HepG2 (cell line): ENCODE results near the gene WDR87. TPM values are rescaled to one million over a fixed set of nuclear protein-coding genes. Genes with fewer than 3 reads are reported as not detected.

Experiments
- HOXA7 ChIP-seq: sonication (generic); formaldehyde crosslinking; IDR thresholded peaks from 2 replicates; pipeline ENCODE4 v1.8.1; 2022; ENCODE audit warnings: mild to moderate bottlenecking, missing genetic modification reagents, moderate library complexity
- PHF21A ChIP-seq: sonication (generic); formaldehyde crosslinking; IDR thresholded peaks from 2 replicates; pipeline ENCODE4 v1.5.0; 2020; ENCODE audit warnings: mild to moderate bottlenecking, missing genetic modification reagents
- RFX5 ChIP-seq: IDR thresholded peaks from 2 replicates; pipeline ENCODE4 v1.6.1; 2011; ENCODE audit warnings: low read depth, low read length, improper control_type of control experiment
- SAP130 ChIP-seq: IDR thresholded peaks from 2 replicates; pipeline ENCODE4 v1.6.1; 2016; ENCODE audit warnings: low read depth
- YEATS4 ChIP-seq: sonication (generic); formaldehyde crosslinking; IDR thresholded peaks from 2 replicates; pipeline ENCODE4 v1.4.0; 2020; ENCODE audit warnings: missing genetic modification reagents, borderline replicate concordance
- ZFP36 ChIP-seq: fragments of 150-350 bp; IDR thresholded peaks from 2 replicates; pipeline ENCODE4 v1.6.1; 2018; ENCODE audit warnings: borderline replicate concordance, low read length, low read depth; ENCODE audit not compliant: partially characterized antibody
- ZNF260 ChIP-seq: sonication (generic); formaldehyde crosslinking; IDR thresholded peaks from 2 replicates; pipeline ENCODE4 v1.4.0; 2020; ENCODE audit warnings: missing genetic modification reagents, low read depth, mild to moderate bottlenecking, borderline replicate concordance
- ZNF337 ChIP-seq: sonication (generic); formaldehyde crosslinking; IDR thresholded peaks from 2 replicates; pipeline ENCODE4 v1.5.1; 2020; ENCODE audit warnings: missing genetic modification reagents, low read depth, mild to moderate bottlenecking, borderline replicate concordance
- ZNF343 ChIP-seq: sonication (generic); formaldehyde crosslinking; IDR thresholded peaks from 2 replicates; pipeline ENCODE4 v1.4.0; 2020; ENCODE audit warnings: mild to moderate bottlenecking, missing genetic modification reagents
- ZSCAN12 ChIP-seq: sonication (generic); formaldehyde crosslinking; IDR thresholded peaks from 2 replicates; pipeline ENCODE4 v1.9.0; 2021; ENCODE audit warnings: mild to moderate bottlenecking, missing genetic modification reagents
- ZZZ3 ChIP-seq: sonication (generic); formaldehyde crosslinking; IDR thresholded peaks from 2 replicates; pipeline ENCODE4 v1.4.0; 2020; ENCODE audit warnings: missing genetic modification reagents, mild to moderate bottlenecking, borderline replicate concordance
- polyA plus RNA-seq, 8 experiments: library from polyadenylated mRNA; depleted of rRNA in 3 of 8; stranded (reverse) in 7 of 8; unstranded in 1 of 8; fragments of >200 nt; fragmentation: Illumina TruSeq in 4 of 8; extraction: Trizol in 4 of 8; gene quantifications; 2 replicates each; pipeline versions ENCODE4 v1.2.1 to v1.2.3, GENCODE V29; 2011 to 2016; ENCODE audit warnings: low read depth in 4 of 8, missing spikeins in 1 of 8, mixed read lengths in 1 of 8; ENCODE audit not compliant: insufficient read depth in 1 of 8
- total RNA-seq, 5 experiments: library from RNA; depleted of rRNA; stranded (reverse); fragments of >200 nt; fragmentation: Illumina TruSeq; extraction: Trizol; gene quantifications; 2 replicates each; pipeline ENCODE4 v1.2.3, GENCODE V29; 2016; ENCODE audit warnings: low read depth in 1 of 5
- TF ChIP-seq, protein P1 (sequence below): sonication (generic); formaldehyde crosslinking; IDR thresholded peaks from 2 replicates; pipeline ENCODE4 v1.5.0; 2020; ENCODE audit warnings: mild to moderate bottlenecking, missing genetic modification reagents
- TF ChIP-seq, protein P2 (sequence below): sonication (generic); formaldehyde crosslinking; IDR thresholded peaks from 2 replicates; pipeline ENCODE4 v1.5.1; 2020; ENCODE audit warnings: missing genetic modification reagents, mild to moderate bottlenecking, borderline replicate concordance
- TF ChIP-seq, protein P3 (sequence below): sonication (generic); formaldehyde crosslinking; IDR thresholded peaks from 2 replicates; pipeline ENCODE4 v1.4.0; 2020; ENCODE audit warnings: mild to moderate bottlenecking, low read depth, missing genetic modification reagents
- TF ChIP-seq, protein P4 (sequence below): sonication (generic); formaldehyde crosslinking; IDR thresholded peaks from 2 replicates; pipeline ENCODE4 v1.8.0; 2022; ENCODE audit warnings: mild to moderate bottlenecking, missing genetic modification reagents, borderline replicate concordance
- TF ChIP-seq, protein P5 (sequence below): sonication (generic); formaldehyde crosslinking; IDR thresholded peaks from 2 replicates; pipeline ENCODE4 v1.9.0; 2021; ENCODE audit warnings: missing genetic modification reagents, borderline replicate concordance
- TF ChIP-seq, protein P6 (sequence below): sonication (generic); formaldehyde crosslinking; IDR thresholded peaks from 2 replicates; pipeline ENCODE4 v1.8.1; 2023; ENCODE audit warnings: mild to moderate bottlenecking, missing genetic modification reagents, borderline replicate concordance

WDR87 gene
- total and polyA plus RNA-seq, 2 of the 13 experiments (the other 11 are each of a cell fraction or from before 2014, with no cell fraction given) = not detected

DNA sequence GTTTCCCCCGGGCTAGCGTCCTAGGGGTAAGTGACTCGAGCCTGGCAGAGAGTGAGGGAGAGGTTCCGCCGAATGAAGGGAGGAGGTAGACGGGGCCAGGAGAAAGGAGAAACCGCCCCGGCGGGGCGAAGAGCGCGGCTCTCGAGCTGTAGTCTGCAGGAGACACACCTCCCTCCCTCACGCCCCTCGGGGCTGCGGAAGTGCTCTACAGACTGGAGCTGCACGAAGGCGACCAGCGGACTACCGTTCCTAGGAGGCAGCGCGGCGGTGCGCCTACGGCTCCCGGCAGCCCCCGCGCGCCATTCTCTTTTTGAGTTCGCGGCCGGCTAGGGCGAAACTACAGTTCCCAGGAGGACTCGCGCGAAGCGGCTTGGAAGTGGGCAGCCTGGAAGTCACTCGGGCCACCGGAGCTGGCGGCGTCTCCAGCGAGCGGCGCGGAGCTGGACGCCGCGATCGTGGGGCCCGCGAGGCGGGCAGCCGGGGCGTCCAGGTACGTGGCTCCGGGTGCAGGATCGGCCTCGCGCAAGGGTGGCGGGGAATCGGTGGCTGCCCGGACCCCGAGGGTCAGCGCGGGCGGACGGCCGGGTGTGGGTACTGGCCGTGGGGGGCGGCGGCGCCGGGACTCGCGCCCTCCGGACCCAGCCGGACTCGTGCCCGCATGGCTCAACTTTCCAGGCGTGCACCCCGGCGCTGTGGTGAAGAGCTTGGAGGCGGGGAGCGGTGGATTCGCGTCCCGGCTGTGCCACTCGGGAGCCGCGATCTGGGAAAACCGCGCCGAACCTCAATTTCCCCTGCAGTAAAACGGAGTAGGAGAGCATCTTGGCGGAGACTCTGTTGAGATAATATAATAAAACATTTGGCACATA, 708 bp upstream of the WDR87 start, which contains the start of gene SIPA1L3 (continued):
- TF ChIP-seq, protein P1, sequence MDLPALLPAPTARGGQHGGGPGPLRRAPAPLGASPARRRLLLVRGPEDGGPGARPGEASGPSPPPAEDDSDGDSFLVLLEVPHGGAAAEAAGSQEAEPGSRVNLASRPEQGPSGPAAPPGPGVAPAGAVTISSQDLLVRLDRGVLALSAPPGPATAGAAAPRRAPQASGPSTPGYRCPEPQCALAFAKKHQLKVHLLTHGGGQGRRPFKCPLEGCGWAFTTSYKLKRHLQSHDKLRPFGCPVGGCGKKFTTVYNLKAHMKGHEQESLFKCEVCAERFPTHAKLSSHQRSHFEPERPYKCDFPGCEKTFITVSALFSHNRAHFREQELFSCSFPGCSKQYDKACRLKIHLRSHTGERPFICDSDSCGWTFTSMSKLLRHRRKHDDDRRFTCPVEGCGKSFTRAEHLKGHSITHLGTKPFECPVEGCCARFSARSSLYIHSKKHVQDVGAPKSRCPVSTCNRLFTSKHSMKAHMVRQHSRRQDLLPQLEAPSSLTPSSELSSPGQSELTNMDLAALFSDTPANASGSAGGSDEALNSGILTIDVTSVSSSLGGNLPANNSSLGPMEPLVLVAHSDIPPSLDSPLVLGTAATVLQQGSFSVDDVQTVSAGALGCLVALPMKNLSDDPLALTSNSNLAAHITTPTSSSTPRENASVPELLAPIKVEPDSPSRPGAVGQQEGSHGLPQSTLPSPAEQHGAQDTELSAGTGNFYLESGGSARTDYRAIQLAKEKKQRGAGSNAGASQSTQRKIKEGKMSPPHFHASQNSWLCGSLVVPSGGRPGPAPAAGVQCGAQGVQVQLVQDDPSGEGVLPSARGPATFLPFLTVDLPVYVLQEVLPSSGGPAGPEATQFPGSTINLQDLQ (CRISPR knock-in tag) = no peak
- TF ChIP-seq, protein P2, sequence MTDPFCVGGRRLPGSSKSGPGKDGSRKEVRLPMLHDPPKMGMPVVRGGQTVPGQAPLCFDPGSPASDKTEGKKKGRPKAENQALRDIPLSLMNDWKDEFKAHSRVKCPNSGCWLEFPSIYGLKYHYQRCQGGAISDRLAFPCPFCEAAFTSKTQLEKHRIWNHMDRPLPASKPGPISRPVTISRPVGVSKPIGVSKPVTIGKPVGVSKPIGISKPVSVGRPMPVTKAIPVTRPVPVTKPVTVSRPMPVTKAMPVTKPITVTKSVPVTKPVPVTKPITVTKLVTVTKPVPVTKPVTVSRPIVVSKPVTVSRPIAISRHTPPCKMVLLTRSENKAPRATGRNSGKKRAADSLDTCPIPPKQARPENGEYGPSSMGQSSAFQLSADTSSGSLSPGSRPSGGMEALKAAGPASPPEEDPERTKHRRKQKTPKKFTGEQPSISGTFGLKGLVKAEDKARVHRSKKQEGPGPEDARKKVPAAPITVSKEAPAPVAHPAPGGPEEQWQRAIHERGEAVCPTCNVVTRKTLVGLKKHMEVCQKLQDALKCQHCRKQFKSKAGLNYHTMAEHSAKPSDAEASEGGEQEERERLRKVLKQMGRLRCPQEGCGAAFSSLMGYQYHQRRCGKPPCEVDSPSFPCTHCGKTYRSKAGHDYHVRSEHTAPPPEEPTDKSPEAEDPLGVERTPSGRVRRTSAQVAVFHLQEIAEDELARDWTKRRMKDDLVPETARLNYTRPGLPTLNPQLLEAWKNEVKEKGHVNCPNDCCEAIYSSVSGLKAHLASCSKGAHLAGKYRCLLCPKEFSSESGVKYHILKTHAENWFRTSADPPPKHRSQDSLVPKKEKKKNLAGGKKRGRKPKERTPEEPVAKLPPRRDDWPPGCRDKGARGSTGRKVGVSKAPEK = no peak
- TF ChIP-seq HOXA7 (CRISPR knock-in tag) (no peak), SAP130 (CRISPR knock-in tag) (peak; percentile 88), ZNF260 (CRISPR knock-in tag) (no peak), YEATS4 (CRISPR knock-in tag) (peak; percentile 65; the same call in 1 of the 2 replicates), RFX5 (no peak), ZZZ3 (CRISPR knock-in tag) (no peak), PHF21A (CRISPR knock-in tag) (peak; percentile 3; the same call in 1 of the 2 replicates), ZNF337 (CRISPR knock-in tag) (no peak; the same call in 1 of the 2 replicates), ZFP36 (no peak), ZNF343 (CRISPR knock-in tag) (no peak), ZSCAN12 (CRISPR knock-in tag) (peak; percentile 2; the same call in 1 of the 2 replicates)
- TF ChIP-seq, protein P3, sequence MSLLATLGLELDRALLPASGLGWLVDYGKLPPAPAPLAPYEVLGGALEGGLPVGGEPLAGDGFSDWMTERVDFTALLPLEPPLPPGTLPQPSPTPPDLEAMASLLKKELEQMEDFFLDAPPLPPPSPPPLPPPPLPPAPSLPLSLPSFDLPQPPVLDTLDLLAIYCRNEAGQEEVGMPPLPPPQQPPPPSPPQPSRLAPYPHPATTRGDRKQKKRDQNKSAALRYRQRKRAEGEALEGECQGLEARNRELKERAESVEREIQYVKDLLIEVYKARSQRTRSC = no peak
- TF ChIP-seq, protein P4, sequence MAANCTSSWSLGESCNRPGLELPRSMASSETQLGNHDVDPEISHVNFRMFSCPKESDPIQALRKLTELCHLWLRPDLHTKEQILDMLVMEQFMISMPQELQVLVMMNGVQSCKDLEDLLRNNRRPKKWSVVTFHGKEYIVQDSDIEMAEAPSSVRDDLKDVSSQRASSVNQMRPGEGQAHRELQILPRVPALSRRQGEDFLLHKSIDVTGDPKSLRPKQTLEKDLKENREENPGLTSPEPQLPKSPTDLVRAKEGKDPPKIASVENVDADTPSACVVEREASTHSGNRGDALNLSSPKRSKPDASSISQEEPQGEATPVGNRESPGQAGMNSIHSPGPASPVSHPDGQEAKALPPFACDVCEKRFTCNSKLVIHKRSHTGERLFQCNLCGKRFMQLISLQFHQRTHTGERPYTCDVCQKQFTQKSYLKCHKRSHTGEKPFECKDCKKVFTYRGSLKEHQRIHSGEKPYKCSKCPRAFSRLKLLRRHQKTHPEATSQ (CRISPR knock-in tag) = no peak
- TF ChIP-seq, protein P5, sequence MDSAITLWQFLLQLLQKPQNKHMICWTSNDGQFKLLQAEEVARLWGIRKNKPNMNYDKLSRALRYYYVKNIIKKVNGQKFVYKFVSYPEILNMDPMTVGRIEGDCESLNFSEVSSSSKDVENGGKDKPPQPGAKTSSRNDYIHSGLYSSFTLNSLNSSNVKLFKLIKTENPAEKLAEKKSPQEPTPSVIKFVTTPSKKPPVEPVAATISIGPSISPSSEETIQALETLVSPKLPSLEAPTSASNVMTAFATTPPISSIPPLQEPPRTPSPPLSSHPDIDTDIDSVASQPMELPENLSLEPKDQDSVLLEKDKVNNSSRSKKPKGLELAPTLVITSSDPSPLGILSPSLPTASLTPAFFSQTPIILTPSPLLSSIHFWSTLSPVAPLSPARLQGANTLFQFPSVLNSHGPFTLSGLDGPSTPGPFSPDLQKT = no peak
- TF ChIP-seq, protein P6, sequence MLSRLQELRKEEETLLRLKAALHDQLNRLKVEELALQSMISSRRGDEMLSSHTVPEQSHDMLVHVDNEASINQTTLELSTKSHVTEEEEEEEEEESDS (CRISPR knock-in tag) = no peak
